IPS DF 19.7 (cell line): Measurements from ENCODE around the gene MLST8.
A peak's percentile ranks its signal among the peaks of the same experiment; 100 is the strongest.

ENCODE experiments used
- DNase-seq: peaks from one replicate; pipeline ENCODE4 v3.0.0-alpha.2; 2013; ENCODE audit warnings: low read depth, low spot score

The MLST8 gene

GRCh38 chr16:2208308-2208707 lies 3.1 kb downstream of the MLST8 start:
- no peak for DNase-seq

GRCh38 chr16:2208772-2209171 lies 3.5 kb downstream of the MLST8 start:
- no peak for DNase-seq

- DNase-seq: no peak
Measured at GRCh38 chr16:2209258-2210008, 4.2 kb downstream of the MLST8 start.

DNA sequence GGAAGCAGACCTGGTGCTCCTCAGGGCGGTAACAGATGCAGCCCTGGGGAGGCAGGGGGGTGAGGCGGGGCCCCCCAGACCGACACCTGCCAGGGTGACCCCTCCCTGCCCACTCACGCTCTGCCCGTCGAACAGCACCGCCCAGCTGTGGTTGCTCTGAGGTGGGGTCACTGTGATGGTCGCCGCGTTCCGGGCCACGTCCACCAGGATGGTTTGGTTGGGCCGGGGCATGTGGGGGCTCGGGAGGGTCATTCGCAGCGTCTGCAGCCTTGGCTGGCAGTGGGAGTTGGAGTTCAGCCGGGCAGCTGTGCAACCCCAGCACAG lies 4.7 kb downstream of the MLST8 start:
- DNase-seq: no peak

GRCh38 chr16:2210386-2211365 lies 5.4 kb downstream of the MLST8 start, which contains the start of gene BRICD5:
Gene BRICD5, minus strand, starts transcription at chr16:2210863. Its CDS starts 30 bp downstream, at chr16:2210833.
- DNase-seq: no peak

DNA sequence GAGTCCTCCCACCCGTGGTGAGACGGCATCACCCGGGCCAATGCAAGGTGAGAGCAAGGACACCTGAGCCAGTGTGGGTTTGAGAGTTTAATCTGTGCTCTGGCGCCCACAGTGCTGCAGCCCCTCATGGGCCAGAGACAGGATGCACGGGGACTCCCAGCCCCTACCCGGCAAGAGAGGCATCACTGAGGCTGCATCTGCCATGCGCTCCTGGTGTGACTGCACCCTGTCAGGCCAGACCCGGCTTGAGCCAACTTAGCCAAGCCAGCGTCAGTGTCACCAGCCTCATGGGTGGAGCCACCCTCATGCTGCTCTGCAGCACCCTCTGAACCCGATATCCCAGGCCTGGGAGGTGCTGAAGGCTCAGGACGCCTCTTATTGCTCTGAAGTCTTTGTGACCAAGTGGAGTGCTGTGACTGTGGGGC lies 6.7 kb downstream of the MLST8 start:
- no peak for DNase-seq

- DNase-seq: no peak
Measured at GRCh38 chr16:2212362-2213324, 7.4 kb downstream of the MLST8 start.

GRCh38 chr16:2213817-2214718 lies 8.8 kb downstream of the MLST8 start:
- DNase-seq: no peak

DNA sequence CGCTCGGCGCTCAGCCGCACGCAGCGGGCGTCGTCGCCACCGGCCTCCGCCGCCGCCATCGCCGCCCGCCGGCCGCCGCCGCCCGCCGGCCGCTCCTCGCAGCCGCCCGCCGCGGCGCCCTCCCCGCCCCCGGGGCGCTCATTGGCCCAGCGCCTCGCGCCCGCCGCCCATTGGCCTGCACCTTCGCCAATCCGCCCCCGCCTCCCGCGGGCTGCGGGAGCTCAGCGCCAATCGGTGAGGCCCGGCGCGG lies 9.4 kb downstream of the MLST8 start, which contains the start of gene PGP:
Gene PGP, minus strand, starts transcription at position 122 of the 250 bp plus-strand sequence. Its CDS starts 63 bp downstream, at position 59.
- no peak for DNase-seq

- no peak for DNase-seq
Measured at GRCh38 chr16:2216330-2216729, 11.1 kb downstream of the MLST8 start.

DNA sequence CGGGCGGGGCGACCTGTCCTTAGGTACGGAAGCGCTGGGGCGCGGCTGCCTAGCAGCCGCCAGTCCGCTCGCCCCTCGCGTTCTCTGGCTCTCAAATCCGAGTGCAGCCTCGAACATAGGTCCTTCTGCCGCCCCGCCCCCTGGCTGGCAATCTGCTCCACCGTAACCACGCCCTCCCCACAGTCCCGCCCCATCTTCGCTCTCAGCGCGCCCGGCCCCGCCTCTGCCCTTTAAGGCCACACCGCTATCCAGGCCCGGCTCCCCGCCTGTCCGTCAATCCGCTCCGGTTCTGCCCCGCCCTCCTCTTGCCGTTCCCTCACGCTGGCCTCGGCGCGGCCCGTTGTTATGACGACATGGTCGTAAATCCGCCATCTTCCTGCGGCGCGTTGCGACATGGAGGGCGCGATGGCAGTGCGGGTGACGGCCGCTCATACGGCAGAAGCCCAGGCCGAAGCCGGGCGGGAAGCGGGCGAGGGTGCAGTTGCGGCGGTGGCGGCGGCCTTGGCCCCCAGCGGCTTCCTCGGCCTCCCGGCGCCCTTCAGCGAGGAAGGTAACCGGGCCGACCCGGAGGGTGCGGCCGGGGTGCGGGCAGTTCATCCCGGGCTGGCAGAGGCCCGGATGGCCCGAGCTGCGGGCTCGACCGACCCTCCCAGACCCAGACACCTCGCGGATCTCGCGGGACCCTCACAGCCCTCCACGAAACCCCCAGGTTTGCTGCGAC lies 18.1 kb downstream of the MLST8 start, which contains the start of gene E4F1:
Gene E4F1, plus strand, starts transcription at position 371 of the 721 bp plus-strand sequence. Its CDS starts 23 bp downstream, at position 394.
- peak; percentile 98 for DNase-seq

DNA sequence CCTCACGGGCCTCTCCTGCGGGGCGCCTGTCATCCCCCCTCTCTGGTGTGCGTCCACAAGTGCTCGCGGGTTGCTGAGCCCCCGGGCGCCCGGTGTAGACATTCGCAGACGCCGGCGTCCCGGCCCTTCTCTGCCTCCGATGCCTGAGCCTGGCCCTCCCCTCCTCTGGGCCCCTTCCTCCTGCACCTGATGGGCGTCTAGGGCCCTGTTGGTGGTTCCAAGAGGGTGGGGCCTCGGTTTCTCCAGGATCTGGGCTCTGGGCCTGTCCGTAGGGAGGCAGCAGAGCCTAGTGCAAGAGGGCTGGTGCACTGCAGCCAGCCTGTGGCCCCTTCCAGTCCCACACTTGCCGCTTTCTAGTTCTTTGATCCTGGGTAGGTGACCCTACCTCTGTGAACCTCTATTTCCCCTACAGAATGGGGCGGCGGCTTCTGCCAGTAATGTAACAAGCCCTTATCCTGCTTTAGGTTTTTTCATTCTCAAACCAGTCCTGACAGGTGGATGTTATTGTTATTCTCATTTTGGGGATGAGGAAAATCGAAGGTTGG lies 18.8 kb downstream of the MLST8 start:
- DNase-seq: no peak

DNA sequence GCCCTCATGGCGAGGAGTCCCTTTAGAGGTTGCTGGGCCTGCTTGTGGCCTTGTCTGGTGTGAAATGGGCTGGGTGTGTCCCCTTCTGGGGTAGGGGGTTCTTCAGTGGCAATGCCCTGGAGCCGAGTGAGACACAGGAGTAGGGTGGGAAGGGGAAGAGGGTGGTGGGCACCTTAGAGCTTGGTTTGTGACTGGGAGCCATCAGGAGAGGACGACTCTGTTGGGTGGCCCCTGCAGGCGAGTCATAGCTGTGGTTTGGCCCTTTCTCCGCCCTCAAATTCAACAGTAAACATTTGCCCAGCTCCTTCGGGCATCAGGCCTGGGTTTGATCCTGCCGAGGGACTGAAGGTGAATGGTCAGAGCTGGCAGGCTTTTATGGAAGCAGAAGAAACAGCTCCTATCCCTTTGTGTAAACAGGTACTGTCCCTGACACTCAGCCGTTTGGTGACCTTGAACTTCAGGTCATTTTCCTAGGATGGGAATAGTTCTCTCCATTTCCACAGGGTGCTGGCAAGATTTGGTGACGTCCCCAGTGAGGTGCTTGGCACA lies 21.1 kb downstream of the MLST8 start:
- no peak for DNase-seq

GRCh38 chr16:2226918-2227317 lies 21.7 kb downstream of the MLST8 start:
- DNase-seq: no peak

GRCh38 chr16:2228161-2228824 lies 23.0 kb downstream of the MLST8 start:
- DNase-seq: no peak

DNA sequence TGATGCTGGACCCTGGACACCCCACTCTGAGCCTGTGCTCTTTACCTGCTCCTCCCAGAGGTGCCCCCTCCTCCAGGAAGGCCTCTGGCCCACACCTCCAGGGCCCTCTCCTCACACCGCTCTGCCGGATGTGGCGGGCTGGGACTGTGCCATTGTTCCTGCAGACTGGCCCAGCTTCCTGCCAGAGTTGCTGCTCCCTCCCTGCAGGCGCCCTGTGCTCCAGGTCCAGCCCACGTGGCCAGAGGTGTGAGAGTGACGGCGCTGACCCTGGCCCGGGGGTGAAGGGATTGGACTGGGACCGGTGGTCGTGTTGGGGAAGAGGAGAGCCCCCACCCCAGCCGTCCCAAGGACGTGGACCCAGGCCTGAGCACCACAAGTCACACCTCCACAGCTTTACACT lies 23.8 kb downstream of the MLST8 start:
- DNase-seq: no peak

GRCh38 chr16:2229632-2230250 lies 24.5 kb downstream of the MLST8 start:
- no peak for DNase-seq

GRCh38 chr16:2230376-2230775 lies 25.1 kb downstream of the MLST8 start:
- DNase-seq: no peak
